HG03378 (cell line): ENCODE data around the gene BACE1-AS.
A peak's percentile ranks its signal among the peaks of the same experiment; 100 is the strongest.
"Not testable (repeated sequence)": the region's sequence is repeated elsewhere in the genome, so short reads cannot be mapped to it uniquely, and the experiment has no call there.

ENCODE experiments used
- ATAC-seq: cut with Tn5 transposase; IDR thresholded peaks from one replicate; pipeline ENCODE4 v1.9.1; 2021; ENCODE audit warnings: mild to moderate bottlenecking, moderate library complexity; ENCODE audit not compliant: unreplicated experiment

The BACE1-AS gene

GRCh38 chr11:117318738-117319137 lies 27.6 kb downstream of the BACE1-AS start:
- no peak for ATAC-seq

- ATAC-seq = no peak
Observed at GRCh38 chr11:117319214-117319840, 28.2 kb downstream of the BACE1-AS start.

GRCh38 chr11:117327255-117327566 lies 36.1 kb downstream of the BACE1-AS start:
- not testable (repeated sequence) for ATAC-seq

GRCh38 chr11:117327567-117328374 lies 36.6 kb downstream of the BACE1-AS start, which contains the start of gene CEP164:
TSS of gene CEP164 (plus strand) at chr11:117327854. CDS start at chr11:117338587, 10,733 bp downstream.
- peak; percentile 86 for ATAC-seq

GRCh38 chr11:117328375-117329010 lies 37.3 kb downstream of the BACE1-AS start:
- ATAC-seq = no peak

- ATAC-seq = no peak
Observed at GRCh38 chr11:117332843-117333242, 41.7 kb downstream of the BACE1-AS start.

- ATAC-seq = no peak
Observed at GRCh38 chr11:117333917-117334316, 42.8 kb downstream of the BACE1-AS start.

GRCh38 chr11:117334896-117335295 lies 43.8 kb downstream of the BACE1-AS start:
- ATAC-seq = no peak

- ATAC-seq = no peak
Observed at GRCh38 chr11:117335399-117335798, 44.3 kb downstream of the BACE1-AS start.

GRCh38 chr11:117337076-117337475 lies 45.9 kb downstream of the BACE1-AS start:
- ATAC-seq = no peak
